Measurements from ENCODE around the gene CAPN9. TPM values are rescaled to one million over a fixed set of nuclear protein-coding genes. Genes with fewer than 3 reads are reported as not detected.
A peak's percentile ranks its signal among the peaks of the same experiment; 100 is the strongest.

CAPN9 gene
- total RNA-seq, 1 donor from 2014 or later, result not detected

DNA sequence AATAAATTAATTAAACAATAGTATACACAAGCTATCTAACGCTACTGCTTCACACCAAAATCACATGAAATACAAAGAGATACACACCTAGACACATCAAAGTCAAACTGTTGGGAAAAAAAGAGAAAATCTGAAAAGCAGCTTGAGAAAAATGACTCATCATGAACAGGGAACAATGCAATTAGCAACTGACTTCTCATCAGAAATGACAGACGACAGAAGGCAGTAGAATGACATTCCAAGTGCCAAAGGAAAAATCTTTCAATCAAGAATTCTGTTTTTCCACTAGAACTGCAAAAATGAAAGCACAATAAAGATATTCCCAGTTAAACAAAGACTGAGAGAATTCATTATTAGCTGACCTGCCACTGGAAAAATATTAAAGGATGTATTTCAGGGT is 57.2 kb downstream of the CAPN9 start:
- H3K4me1 Mint-ChIP-seq (ENCODE audit: unreplicated experiment), result peaks cover 19% of the 10 kb centered on the region
- no peaks in the 10 kb centered on the region for H3K36me3 Mint-ChIP-seq (ENCODE audit: unreplicated experiment)
- H3K9me3 Mint-ChIP-seq (ENCODE audit: unreplicated experiment), result no peaks in the 10 kb centered on the region
- H3K27me3 Mint-ChIP-seq (ENCODE audit: unreplicated experiment), result no peaks in the 10 kb centered on the region
- no peak overlapping the region for H3K4me3 Mint-ChIP-seq (ENCODE audit: unreplicated experiment)
- TF ChIP-seq, protein P1, sequence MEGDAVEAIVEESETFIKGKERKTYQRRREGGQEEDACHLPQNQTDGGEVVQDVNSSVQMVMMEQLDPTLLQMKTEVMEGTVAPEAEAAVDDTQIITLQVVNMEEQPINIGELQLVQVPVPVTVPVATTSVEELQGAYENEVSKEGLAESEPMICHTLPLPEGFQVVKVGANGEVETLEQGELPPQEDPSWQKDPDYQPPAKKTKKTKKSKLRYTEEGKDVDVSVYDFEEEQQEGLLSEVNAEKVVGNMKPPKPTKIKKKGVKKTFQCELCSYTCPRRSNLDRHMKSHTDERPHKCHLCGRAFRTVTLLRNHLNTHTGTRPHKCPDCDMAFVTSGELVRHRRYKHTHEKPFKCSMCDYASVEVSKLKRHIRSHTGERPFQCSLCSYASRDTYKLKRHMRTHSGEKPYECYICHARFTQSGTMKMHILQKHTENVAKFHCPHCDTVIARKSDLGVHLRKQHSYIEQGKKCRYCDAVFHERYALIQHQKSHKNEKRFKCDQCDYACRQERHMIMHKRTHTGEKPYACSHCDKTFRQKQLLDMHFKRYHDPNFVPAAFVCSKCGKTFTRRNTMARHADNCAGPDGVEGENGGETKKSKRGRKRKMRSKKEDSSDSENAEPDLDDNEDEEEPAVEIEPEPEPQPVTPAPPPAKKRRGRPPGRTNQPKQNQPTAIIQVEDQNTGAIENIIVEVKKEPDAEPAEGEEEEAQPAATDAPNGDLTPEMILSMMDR (IDR thresholded peaks at IDR 0.05), result no peak
- H3K27ac Mint-ChIP-seq (ENCODE audit: unreplicated experiment), result peak overlapping the region; percentile 3
- no peak for DNase-seq (ENCODE audit: extremely low spot score, unreplicated experiment)

GRCh38 chr1:230806552-230806951 is 59.4 kb downstream of the CAPN9 start:
- DNase-seq (ENCODE audit: extremely low spot score, unreplicated experiment), result peak; percentile 6
- H3K9me3 Mint-ChIP-seq (ENCODE audit: unreplicated experiment), result peaks cover 4% of the 10 kb centered on the region
- H3K4me3 Mint-ChIP-seq (ENCODE audit: unreplicated experiment), result no peak overlapping the region
- H3K27ac Mint-ChIP-seq (ENCODE audit: unreplicated experiment), result no peak overlapping the region
- TF ChIP-seq, protein P1 (IDR thresholded peaks at IDR 0.05), result no peak
- no peaks in the 10 kb centered on the region for H3K36me3 Mint-ChIP-seq (ENCODE audit: unreplicated experiment)
- H3K4me1 Mint-ChIP-seq (ENCODE audit: unreplicated experiment), result peaks cover 8% of the 10 kb centered on the region
- no peaks in the 10 kb centered on the region for H3K27me3 Mint-ChIP-seq (ENCODE audit: unreplicated experiment)

DNA sequence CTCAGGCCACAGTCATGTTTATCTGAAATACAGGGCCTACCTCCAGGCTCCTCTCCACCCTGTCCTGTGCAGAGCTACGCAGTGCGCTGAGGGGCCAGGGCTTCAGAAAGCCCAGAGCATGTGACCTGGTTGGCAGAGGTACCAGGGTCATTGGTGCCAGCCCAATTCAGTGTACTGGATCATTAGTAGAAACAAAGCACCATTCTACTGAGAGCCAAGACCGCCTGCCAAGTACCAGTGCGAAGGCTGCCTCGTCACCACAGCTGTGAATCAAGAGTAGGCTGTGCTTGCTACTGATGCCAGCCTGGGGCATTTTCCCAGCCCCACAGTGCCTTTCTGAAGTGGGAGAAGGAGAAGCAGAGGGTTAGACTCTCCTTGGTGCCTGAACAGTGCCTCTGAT is 59.8 kb downstream of the CAPN9 start:
- Mint-ChIP-seq H3K9me3 (ENCODE audit: unreplicated experiment) (peaks cover 9% of the 10 kb centered on the region), H3K4me3 (ENCODE audit: unreplicated experiment) (no peak overlapping the region), H3K36me3 (ENCODE audit: unreplicated experiment) (no peaks in the 10 kb centered on the region), H3K27ac (ENCODE audit: unreplicated experiment) (no peak overlapping the region), H3K27me3 (ENCODE audit: unreplicated experiment) (no peaks in the 10 kb centered on the region), H3K4me1 (ENCODE audit: unreplicated experiment) (peaks cover 6% of the 10 kb centered on the region)
- peak; percentile 59 for DNase-seq (ENCODE audit: extremely low spot score, unreplicated experiment)
- TF ChIP-seq, protein P1 (IDR thresholded peaks at IDR 0.05), result no peak

DNA sequence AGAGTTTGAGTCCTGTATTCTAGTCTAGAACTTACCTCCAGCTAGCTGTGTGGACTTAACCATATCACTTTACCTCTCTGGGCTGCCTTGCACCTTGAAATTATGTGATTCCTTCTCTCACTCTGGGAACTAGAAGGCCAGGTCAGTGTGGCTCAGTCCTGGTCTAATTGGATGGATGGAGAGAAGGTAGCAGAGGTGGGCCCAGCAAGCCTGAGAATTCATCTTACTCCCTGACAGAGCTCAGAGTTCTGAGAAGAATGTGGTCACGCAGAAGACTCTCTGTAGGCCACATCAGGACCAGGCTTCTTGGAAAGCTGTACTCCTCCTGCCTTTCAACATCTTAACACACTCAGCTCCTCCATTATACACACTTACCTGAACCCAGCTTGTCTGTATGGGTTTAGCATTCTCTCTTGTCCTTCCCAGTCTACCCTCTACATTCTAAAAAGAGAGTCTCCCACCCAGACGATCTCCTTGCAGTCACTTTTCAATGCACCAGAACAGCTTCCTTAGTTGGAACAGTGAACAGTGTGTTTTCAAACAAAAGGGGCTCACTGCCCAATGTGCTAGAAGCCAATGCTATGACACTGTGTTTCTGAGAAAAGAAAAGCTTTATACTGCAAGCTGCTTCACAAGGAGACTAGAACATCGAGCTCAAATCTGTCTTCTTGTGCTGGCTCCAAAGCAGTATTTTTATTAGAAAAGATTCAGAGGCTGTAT is 60.5 kb downstream of the CAPN9 start:
- TF ChIP-seq, protein P1 (IDR thresholded peaks at IDR 0.05), result no peak
- Mint-ChIP-seq H3K4me3 (ENCODE audit: unreplicated experiment) (no peak overlapping the region), H3K27ac (ENCODE audit: unreplicated experiment) (no peak overlapping the region), H3K4me1 (ENCODE audit: unreplicated experiment) (peaks cover 6% of the 10 kb centered on the region), H3K9me3 (ENCODE audit: unreplicated experiment) (peaks cover 16% of the 10 kb centered on the region), H3K27me3 (ENCODE audit: unreplicated experiment) (no peaks in the 10 kb centered on the region), H3K36me3 (ENCODE audit: unreplicated experiment) (no peaks in the 10 kb centered on the region)
- peak; percentile 23 for DNase-seq (ENCODE audit: extremely low spot score, unreplicated experiment)

GRCh38 chr1:230808281-230808872 is 61.2 kb downstream of the CAPN9 start:
- DNase-seq (ENCODE audit: extremely low spot score, unreplicated experiment), result peak; percentile 27
- H3K27me3 Mint-ChIP-seq (ENCODE audit: unreplicated experiment), result no peaks in the 10 kb centered on the region
- no peak overlapping the region for H3K27ac Mint-ChIP-seq (ENCODE audit: unreplicated experiment)
- peaks cover 22% of the 10 kb centered on the region for H3K9me3 Mint-ChIP-seq (ENCODE audit: unreplicated experiment)
- peaks cover 6% of the 10 kb centered on the region for H3K4me1 Mint-ChIP-seq (ENCODE audit: unreplicated experiment)
- TF ChIP-seq, protein P1 (IDR thresholded peaks at IDR 0.05), result no peak
- no peak overlapping the region for H3K4me3 Mint-ChIP-seq (ENCODE audit: unreplicated experiment)
- H3K36me3 Mint-ChIP-seq (ENCODE audit: unreplicated experiment), result peaks cover 3% of the 10 kb centered on the region

Measured in osteocyte (in vitro differentiated cells).